ENCODE results near the gene LRP1B. TPM values are rescaled to one million over a fixed set of nuclear protein-coding genes. Genes with fewer than 3 reads are reported as not detected.

LRP1B gene
- total and polyA plus RNA-seq, 2 donors (not counting 1 experiment from before 2014, with no cell fraction given): under 0.01 to 0.01 TPM

DNA sequence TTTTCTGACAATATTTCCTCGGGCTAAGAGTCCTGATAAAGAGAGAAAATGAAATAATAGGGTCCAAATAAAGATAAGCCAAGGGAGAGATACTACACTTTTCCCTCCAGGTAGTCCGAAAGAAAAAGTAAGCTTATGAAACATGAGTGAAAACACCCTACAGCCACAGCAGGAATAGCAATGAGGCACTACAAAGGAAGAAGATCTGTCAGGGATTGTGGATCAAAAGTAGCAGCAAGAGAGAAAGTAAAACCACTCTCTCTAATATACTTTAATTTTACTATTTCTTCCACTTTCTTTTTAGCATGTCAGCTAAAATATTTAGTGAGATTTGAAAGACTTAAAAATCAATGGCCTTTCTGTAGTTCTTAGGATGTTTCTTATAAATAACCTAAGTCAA lies 1601.8 kb downstream of the LRP1B start:
- DNase-seq (ENCODE audit: low read depth in 2 of 2): no peak
- Histone ChIP-seq H3K27me3 (ENCODE audit: control insufficient read depth, insufficient read depth, low read length) (no peaks in the 10 kb centered on the region), H3K4me3 (replicated peaks in 1 of 4; ENCODE audit: control extremely low read depth in 1 of 4, insufficient read depth in 1 of 4, low read depth in 3 of 4, low read length in 4 of 4) (no peak overlapping the region), H2AFZ (ENCODE audit: low read length) (no peak overlapping the region), H3K79me2 (ENCODE audit: control insufficient read depth, insufficient read depth, low read length) (no peaks in the 10 kb centered on the region), H3K9me3 (ENCODE audit: control insufficient read depth, insufficient read depth, low read depth, low read length) (no peaks in the 10 kb centered on the region), H3K4me1 (ENCODE audit: control insufficient read depth, extremely low read depth, insufficient read depth, low read length) (no peaks in the 10 kb centered on the region), H3K36me3 (ENCODE audit: control insufficient read depth, insufficient read depth, low read length) (no peaks in the 10 kb centered on the region), H3K9ac (ENCODE audit: insufficient read depth, low read length) (no peak overlapping the region), H3K4me2 (ENCODE audit: extremely low read depth, insufficient read depth, low read length) (no peak overlapping the region), H3K27ac (ENCODE audit: insufficient read depth, low read length) (no peak overlapping the region), H4K20me1 (ENCODE audit: control insufficient read depth, extremely low read depth, insufficient read depth, low read length) (no peaks in the 10 kb centered on the region)
- TF ChIP-seq, protein P1, sequence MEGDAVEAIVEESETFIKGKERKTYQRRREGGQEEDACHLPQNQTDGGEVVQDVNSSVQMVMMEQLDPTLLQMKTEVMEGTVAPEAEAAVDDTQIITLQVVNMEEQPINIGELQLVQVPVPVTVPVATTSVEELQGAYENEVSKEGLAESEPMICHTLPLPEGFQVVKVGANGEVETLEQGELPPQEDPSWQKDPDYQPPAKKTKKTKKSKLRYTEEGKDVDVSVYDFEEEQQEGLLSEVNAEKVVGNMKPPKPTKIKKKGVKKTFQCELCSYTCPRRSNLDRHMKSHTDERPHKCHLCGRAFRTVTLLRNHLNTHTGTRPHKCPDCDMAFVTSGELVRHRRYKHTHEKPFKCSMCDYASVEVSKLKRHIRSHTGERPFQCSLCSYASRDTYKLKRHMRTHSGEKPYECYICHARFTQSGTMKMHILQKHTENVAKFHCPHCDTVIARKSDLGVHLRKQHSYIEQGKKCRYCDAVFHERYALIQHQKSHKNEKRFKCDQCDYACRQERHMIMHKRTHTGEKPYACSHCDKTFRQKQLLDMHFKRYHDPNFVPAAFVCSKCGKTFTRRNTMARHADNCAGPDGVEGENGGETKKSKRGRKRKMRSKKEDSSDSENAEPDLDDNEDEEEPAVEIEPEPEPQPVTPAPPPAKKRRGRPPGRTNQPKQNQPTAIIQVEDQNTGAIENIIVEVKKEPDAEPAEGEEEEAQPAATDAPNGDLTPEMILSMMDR (conservative IDR thresholded peaks at IDR 0.05 in 1 of 2, IDR thresholded peaks at IDR 0.05 in 1 of 2; ENCODE audit: low read depth in 1 of 2, low read length in 2 of 2): no peak
- TF ChIP-seq EZH2 (IDR thresholded peaks at IDR 0.05; ENCODE audit: low read length, missing control alignments): no peak

DNA sequence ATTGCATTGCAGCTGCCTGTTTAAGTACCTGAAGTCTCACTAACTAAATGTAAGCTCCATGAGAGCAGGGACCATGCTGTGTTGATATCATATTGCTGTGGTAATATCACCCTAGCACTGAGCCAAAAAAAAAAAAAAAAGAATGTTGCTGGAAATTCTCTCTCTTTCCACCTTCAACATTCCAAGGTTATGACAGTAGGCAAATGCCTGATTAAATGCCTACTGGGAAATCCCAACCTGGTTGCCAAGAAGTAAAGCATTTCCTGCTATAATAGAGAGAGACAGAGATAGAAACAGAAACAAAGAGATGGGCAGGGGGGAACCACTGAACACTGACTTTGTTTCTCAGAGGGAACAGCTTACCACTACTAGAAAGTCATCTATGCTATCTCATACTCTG lies 1604.2 kb downstream of the LRP1B start:
- DNase-seq (ENCODE audit: low read depth in 2 of 2): peak in 1 of 2 donors; percentile 72
- no peaks in the 10 kb centered on the region for H3K79me2 ChIP-seq (ENCODE audit: control insufficient read depth, insufficient read depth, low read length)
- no peaks in the 10 kb centered on the region for H3K4me1 ChIP-seq (ENCODE audit: control insufficient read depth, extremely low read depth, insufficient read depth, low read length)
- no peaks in the 10 kb centered on the region for H3K36me3 ChIP-seq (ENCODE audit: control insufficient read depth, insufficient read depth, low read length)
- H3K9me3 ChIP-seq (ENCODE audit: control insufficient read depth, insufficient read depth, low read depth, low read length): no peaks in the 10 kb centered on the region
- TF ChIP-seq, protein P1 (conservative IDR thresholded peaks at IDR 0.05 in 1 of 2, IDR thresholded peaks at IDR 0.05 in 1 of 2; ENCODE audit: low read depth in 1 of 2, low read length in 2 of 2): no peak
- no peak for TF ChIP-seq EZH2 (IDR thresholded peaks at IDR 0.05; ENCODE audit: low read length, missing control alignments)
- H3K4me2 ChIP-seq (ENCODE audit: extremely low read depth, insufficient read depth, low read length): no peak overlapping the region
- H4K20me1 ChIP-seq (ENCODE audit: control insufficient read depth, extremely low read depth, insufficient read depth, low read length): no peaks in the 10 kb centered on the region
- H3K27ac ChIP-seq (ENCODE audit: insufficient read depth, low read length): no peak overlapping the region
- no peak overlapping the region for H2AFZ ChIP-seq (ENCODE audit: low read length)
- H3K9ac ChIP-seq (ENCODE audit: insufficient read depth, low read length): no peak overlapping the region
- no peak overlapping the region for H3K4me3 ChIP-seq (replicated peaks in 1 of 4; ENCODE audit: control extremely low read depth in 1 of 4, insufficient read depth in 1 of 4, low read depth in 3 of 4, low read length in 4 of 4)
- no peaks in the 10 kb centered on the region for H3K27me3 ChIP-seq (ENCODE audit: control insufficient read depth, insufficient read depth, low read length)

DNA sequence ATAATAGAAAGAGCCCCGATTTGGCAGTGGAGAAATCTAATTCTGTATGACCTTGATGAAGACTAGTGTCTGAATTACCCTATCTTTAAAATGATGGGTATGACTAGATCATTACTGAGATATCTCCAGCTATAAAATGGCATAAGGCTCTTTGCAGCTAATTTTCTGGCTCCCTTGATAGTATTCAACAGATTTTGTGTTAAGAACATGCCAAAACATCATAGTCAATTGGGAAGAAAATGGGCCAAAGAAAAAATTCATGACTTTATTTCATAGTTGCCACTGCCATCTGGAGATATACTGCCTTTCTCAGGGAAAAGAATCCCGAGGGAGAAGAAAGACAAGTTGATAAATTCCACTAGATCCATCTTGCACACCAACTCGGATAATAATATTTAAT lies 1618.7 kb downstream of the LRP1B start:
- Histone ChIP-seq H3K27ac (ENCODE audit: insufficient read depth, low read length) (no peak overlapping the region), H3K9me3 (ENCODE audit: control insufficient read depth, insufficient read depth, low read depth, low read length) (no peaks in the 10 kb centered on the region), H3K36me3 (ENCODE audit: control insufficient read depth, insufficient read depth, low read length) (no peaks in the 10 kb centered on the region), H3K9ac (ENCODE audit: insufficient read depth, low read length) (no peak overlapping the region), H3K4me3 (replicated peaks in 1 of 4; ENCODE audit: control extremely low read depth in 1 of 4, insufficient read depth in 1 of 4, low read depth in 3 of 4, low read length in 4 of 4) (no peak overlapping the region), H3K4me2 (ENCODE audit: extremely low read depth, insufficient read depth, low read length) (no peak overlapping the region), H3K79me2 (ENCODE audit: control insufficient read depth, insufficient read depth, low read length) (no peaks in the 10 kb centered on the region), H4K20me1 (ENCODE audit: control insufficient read depth, extremely low read depth, insufficient read depth, low read length) (no peaks in the 10 kb centered on the region), H3K4me1 (ENCODE audit: control insufficient read depth, extremely low read depth, insufficient read depth, low read length) (no peaks in the 10 kb centered on the region), H2AFZ (ENCODE audit: low read length) (no peak overlapping the region), H3K27me3 (ENCODE audit: control insufficient read depth, insufficient read depth, low read length) (no peaks in the 10 kb centered on the region)
- TF ChIP-seq, protein P1 (conservative IDR thresholded peaks at IDR 0.05 in 1 of 2, IDR thresholded peaks at IDR 0.05 in 1 of 2; ENCODE audit: low read depth in 1 of 2, low read length in 2 of 2): no peak
- no peak for TF ChIP-seq EZH2 (IDR thresholded peaks at IDR 0.05; ENCODE audit: low read length, missing control alignments)
- DNase-seq (ENCODE audit: low read depth in 2 of 2): no peak

Measured in fibroblast of lung (primary cell).